ENCODE measurements around the gene PTPRN2.
A peak's percentile ranks its signal among the peaks of the same experiment; 100 is the strongest.
"Not testable (repeated sequence)": the region's sequence is repeated elsewhere in the genome, so short reads cannot be mapped to it uniquely, and the experiment has no call there.

The PTPRN2 gene

GRCh38 chr7:158550394-158550700 lies 37.3 kb downstream of the PTPRN2 start:
- peak; percentile 18 for DNase-seq

- no peak for DNase-seq
Measured at GRCh38 chr7:158549616-158550393, 37.8 kb downstream of the PTPRN2 start.

- DNase-seq, result peak; percentile 44
Measured at GRCh38 chr7:158549176-158549615, 38.4 kb downstream of the PTPRN2 start.

DNA sequence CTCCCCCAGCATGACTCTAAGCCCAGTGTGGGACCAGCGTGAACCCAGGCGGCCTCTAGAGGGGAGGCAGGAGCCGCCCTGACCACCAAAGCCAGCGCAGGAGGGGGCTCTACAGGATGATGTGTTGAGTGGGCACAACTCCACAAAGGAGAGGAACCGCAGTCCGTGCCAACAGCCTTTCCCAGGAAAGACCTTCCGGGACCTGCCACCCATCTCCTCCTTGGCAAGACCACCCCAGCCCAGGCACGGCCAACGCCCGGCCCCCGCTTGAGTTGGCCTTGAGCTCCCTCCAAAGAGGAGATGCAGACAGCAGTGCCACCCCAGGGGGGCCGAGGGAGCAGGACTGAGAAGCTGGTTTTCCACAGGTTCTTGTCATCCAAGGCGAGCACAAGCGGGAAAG lies 38.9 kb downstream of the PTPRN2 start:
- DNase-seq, result no peak

DNA sequence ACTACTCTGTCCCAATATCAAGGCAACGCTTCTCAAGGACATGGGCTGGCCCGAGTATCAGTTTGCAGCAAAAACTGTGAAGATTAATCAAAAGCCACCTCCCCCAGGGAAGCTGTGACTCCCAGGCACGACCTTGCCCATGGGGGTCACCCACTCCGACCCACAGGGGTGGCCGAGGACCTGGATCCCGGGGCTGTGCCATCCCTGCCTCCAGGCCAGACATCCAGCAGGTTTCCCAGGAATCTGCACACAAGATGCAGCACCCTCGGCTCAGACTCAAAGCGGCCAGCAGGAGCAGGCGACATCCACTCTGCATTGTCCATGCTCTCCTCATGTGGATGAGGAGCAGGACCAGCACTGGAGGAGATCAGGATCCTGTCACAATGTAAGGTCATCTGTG lies 39.8 kb downstream of the PTPRN2 start:
- DNase-seq, result no peak

DNA sequence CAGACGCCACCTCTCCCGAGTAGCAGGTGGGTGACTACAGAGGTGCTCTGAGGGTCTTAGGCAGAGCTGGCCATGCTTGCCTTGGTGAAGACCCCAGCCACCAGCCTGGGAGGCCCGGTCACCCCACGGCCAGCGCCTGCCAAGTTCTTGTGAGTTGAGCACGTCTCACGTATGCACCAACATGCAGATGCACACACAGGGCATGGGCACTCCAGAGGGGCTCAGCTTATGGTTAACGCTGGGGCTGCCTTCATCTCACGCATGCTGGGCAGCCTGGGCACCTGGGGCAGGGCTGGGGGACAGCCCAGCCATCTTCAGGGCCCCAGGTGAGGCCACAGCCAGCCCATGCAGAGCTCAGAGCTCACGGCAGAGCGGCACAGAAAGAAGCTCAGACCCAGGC lies 41.0 kb downstream of the PTPRN2 start:
- DNase-seq, result no peak

- no peak for DNase-seq
Measured at GRCh38 chr7:158546214-158546613, 41.4 kb downstream of the PTPRN2 start.

- no peak for DNase-seq
Measured at GRCh38 chr7:158544708-158545107, 42.9 kb downstream of the PTPRN2 start.

DNA sequence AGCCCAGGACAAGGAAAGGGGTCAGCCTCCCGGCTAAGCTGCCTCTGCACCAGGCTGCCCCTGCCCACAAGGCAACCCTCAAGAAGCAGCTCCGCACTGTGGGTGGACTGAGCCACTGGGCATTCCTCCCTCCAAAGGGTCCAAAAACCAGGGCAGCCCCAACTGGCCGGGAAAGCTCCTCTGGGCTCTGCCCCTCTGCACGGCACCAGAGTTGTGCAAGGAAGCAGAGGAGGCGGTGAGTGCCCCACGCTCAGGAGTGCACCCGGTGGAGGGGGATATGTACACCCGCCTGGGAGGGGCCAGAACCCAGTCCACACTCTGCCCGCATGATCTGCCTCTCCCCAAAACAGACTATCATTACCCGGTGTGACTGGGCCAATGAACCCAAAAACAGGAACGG lies 43.8 kb downstream of the PTPRN2 start:
- DNase-seq, result no peak

DNA sequence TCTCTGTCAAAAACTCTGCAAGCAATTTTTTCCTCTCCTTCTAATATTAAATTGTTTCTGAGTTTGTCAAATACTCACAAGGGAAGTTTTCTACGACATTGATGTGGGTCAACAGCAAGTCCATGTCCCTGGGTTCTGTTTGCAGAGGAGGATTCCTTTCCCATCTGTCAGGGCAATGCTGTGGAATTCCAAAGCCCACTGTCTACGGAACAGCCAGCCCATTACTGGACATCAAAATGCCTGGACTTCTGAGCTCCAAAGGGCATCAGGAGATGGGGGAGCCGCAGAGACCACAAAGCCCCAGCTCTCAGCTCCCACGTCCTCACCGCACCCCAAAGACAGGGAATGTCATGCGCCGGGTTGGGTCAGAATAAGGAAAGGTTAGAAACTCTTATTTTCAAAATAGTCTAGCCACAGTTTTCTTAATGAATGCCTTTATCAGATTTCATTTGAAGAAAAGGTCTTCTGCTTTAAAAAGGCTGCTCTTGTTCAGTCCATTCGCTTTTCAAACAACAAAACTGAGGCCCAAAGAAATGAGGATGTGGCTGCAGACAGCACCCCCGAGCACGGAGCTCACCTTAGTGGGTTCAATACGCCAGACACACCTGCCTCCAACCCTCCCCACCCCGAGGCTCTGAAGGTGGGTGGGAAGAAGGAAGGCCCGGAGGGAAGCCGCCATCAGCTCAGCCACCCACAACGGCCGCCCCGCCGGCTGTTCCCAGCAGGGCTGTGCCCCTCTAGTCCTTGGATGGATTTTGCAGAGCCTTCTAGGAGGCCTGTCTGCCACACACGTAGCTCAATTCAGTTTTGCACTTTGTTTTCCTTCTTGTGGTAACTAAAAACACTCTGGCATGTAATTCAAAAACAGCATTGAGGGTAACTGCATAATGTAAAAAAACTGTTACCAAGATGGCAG lies 44.7 kb downstream of the PTPRN2 start:
- DNase-seq, result no peak

GRCh38 chr7:158541346-158542010 lies 46.1 kb downstream of the PTPRN2 start:
- DNase-seq, result no peak

- DNase-seq, result no peak
Measured at GRCh38 chr7:158539711-158540146, 47.9 kb downstream of the PTPRN2 start.

GRCh38 chr7:158538156-158538946 lies 49.3 kb downstream of the PTPRN2 start:
- no peak for DNase-seq

DNA sequence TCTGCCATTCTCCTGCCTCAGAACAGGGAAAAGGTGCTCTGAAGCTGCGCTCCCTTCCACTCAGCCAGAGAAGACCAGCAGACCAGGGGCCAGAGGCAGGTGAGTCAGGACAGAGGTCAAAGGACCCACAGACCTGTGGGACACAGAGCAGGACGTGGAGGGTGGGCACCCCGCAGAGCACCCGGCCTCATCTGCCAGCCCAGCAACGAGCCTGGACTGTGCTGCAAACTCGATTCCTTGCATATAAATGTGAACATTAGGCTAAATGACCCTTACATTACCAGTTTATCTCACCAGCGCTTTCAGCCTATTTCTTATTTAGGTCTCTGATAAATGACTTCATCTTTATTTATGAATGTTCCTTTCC lies 50.1 kb downstream of the PTPRN2 start:
- no peak for DNase-seq

DNA sequence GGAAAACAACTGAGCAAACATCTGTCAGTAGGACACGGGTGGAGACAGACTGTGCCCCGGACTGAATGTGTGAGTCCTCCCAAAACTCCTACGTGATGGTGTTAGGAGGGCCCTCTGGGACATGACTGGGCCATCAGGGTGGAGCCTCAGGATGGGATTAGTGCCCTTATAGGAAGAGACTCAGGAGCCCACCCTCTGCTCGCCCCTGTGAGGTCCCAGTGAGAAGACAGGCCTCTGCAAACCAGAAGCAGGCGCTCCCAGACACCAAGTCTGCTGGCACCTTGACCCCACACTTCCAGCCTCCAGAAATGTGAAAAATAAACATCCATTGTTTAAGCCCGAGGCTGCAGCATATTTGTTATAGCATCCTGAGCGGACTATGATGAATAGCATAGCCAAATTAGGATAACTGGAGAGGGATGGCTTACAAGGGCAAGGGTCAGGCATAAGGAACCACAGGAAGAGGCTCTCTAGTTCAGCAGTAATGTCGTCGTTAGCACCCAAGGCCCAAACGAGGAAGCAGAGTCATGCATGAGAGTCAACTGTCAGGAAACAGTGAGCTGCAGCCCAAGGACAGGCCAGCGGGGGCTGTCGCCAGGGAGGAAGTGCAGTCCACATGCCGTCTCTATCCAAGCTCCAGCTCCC lies 50.6 kb downstream of the PTPRN2 start:
- no peak for DNase-seq

GRCh38 chr7:158535079-158535478 lies 52.5 kb downstream of the PTPRN2 start:
- DNase-seq, result no peak

DNA sequence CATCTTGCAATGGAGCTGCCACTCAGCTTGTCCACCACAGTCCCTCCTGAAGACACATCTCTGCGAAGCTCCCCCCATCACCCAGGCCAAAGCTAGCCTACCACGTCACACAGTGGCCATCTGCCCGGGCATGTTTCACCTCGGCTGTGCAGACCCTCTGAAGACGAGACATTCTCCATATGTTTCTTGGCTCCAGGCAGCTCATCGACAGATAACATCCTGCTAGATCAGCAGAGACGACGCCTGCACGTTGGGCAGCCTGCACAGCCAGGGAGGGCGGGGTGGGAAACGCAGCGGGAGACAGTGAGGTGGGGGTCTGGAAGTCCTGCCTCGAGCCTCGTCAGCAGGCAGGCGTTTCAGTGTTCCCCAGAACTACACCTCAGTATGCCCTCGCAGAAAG lies 53.0 kb downstream of the PTPRN2 start:
- no peak for DNase-seq

GRCh38 chr7:158534134-158534515 lies 53.5 kb downstream of the PTPRN2 start:
- not testable (repeated sequence) for DNase-seq

DNA sequence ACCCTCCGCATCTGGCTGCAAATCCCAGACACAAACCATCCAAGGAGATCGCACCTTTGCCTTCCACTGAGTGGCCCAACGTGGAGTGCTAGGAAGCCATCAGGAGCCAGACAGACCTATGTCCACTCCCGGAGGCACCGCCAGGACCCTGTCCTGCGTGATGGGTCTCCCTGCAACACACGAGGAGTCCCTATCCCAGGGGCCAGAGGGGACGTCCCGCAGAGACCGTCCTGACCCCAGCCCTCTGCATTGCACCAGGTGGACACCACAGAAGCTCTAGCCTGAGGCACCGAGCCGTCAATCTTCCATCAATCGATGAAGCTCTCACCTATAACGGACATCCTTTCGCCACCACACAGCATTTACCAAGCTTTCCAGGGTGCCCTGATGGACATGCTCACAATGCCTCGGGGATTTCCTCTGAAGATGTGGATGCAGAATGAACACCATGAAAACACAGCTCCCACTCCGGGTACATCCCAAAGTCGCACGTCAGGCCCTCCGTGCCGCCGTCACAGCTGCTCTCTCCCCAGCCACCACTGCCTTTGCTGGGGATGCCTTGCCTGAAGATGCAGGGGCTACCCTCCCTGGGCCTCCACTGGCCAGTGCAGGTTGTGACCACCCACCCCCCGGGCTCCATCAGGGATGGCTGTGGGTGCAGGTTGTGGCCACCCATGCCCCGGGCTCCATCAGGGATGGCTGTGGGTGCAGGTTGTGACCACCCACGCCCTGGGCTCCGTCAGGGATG lies 54.1 kb downstream of the PTPRN2 start:
- DNase-seq, result no peak

DNA sequence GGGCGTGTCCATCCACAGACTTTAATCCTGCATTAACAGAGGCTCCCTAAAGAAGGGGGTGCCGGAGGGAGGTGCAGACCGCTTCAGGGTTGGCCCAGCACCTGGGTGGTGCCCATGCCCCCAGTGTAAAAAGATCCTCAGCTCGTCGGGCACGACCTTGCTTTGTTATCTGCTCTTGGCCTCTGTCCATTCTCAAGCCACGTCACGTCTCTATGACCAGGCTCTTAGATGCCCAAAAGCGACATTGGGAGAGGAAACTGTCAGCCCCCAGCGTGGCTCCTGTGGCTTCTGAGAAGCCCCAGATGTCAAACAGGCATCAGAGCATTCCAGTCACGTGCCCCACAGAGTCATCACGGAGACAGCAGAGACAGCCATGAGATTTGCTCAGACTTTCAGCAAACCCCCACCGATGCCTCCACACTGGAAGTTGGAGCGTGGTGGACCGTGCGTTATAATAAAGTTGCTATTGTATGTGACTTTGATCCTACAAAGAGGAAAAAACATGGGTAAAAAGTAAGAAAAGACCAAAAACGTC lies 55.5 kb downstream of the PTPRN2 start:
- no peak for DNase-seq

- peak; percentile 47 for DNase-seq
Measured at GRCh38 chr7:158531661-158532060, 56.0 kb downstream of the PTPRN2 start.
